ENCODE data around the gene CHDH.

The CHDH gene

DNA sequence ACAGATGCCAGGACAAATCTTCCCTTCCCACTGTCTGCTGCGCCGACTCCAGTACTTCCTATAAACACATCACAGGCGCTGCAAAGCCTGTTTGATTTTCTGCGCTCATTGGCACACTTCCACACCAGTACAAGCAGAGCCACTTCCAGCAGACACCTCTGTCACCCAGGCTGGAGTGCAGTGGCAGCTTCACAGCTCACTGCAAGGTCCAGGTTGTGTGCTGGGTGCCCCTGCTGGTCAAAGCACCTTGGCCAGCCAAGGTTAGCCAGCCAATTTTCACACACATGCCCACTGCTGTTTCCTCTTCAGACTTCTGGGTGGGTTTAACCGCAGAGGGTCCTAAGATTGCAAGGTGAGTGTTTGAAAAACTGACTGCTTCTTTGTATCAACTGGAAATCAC, 4.9 kb downstream of the CHDH start:
- ChIA-PET CTCF (no interaction called here), POLR2A (no interaction called here)
- DNase-seq (ENCODE audit: low read depth, low spot score) = no peak
- H3K4me3 ChIP-seq (ENCODE audit: low read depth, low read length) = no peak overlapping the region
- TF ChIP-seq, protein P1, sequence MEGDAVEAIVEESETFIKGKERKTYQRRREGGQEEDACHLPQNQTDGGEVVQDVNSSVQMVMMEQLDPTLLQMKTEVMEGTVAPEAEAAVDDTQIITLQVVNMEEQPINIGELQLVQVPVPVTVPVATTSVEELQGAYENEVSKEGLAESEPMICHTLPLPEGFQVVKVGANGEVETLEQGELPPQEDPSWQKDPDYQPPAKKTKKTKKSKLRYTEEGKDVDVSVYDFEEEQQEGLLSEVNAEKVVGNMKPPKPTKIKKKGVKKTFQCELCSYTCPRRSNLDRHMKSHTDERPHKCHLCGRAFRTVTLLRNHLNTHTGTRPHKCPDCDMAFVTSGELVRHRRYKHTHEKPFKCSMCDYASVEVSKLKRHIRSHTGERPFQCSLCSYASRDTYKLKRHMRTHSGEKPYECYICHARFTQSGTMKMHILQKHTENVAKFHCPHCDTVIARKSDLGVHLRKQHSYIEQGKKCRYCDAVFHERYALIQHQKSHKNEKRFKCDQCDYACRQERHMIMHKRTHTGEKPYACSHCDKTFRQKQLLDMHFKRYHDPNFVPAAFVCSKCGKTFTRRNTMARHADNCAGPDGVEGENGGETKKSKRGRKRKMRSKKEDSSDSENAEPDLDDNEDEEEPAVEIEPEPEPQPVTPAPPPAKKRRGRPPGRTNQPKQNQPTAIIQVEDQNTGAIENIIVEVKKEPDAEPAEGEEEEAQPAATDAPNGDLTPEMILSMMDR (IDR thresholded peaks at IDR 0.05; ENCODE audit: insufficient read depth, low read length, missing control alignments) = no peak

DNA sequence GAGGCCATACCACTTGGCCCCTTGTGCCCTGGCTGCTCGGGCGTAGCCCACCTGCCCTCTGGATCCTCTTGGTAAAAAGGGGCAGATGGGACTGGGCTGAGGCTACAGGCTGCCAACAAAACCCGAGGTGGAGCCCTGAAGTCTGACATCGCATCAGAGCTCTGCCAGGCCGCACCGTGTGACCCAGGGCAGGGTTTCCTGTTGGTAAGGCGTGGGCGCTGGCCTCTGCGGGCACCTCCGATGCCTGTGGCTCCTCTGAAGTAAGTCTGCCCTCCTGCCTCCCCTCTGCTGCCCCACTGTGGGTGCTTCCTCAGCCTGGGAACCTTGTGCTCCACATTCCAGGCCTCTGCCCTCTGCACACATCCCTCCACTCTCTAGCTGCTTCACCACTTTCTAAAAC, 8.9 kb downstream of the CHDH start:
- CTCF ChIA-PET = no interaction called here
- H3K4me3 ChIP-seq (ENCODE audit: low read depth, low read length) = no peak overlapping the region
- POLR2A ChIA-PET = no interaction called here
- TF ChIP-seq, protein P1 (IDR thresholded peaks at IDR 0.05; ENCODE audit: insufficient read depth, low read length, missing control alignments) = no peak
- DNase-seq (ENCODE audit: low read depth, low spot score) = no peak

DNA sequence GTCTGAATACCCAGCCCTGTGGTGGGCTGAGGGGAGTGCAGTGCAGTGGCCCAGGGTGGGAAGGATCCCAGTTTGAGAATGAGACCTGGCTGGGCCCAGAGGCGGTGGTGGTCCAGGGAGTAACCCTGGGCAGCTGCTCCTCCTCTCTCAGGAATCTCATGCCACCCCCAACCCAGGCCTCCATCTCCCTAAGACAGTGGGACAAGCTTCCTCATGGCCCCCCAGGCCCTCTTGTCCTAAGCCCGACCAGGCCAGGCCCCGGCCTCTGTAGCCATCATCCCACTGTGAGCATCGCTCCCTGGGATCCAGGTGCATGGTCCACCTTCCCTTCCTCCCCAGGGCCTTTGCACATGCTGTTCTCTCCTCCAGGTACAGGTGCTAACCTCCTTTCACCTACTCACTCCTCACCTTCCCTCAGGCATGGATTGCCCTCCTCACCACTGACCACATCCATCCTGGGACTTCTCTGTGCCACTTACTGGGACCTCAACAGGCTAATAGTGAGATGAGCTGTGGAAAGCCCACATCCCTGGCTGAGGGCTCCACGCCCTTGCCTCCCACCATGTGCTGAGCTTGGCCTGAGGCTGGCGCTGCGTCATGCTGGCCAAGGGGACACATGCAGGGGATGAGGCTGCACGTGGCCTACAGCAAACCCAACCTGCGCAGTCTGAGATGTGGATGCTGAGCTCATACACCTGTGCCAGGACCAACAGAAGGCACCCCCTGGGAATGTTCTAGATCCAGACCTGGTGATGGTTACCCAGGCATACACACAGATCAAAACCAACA, 9.9 kb downstream of the CHDH start:
- H3K4me3 ChIP-seq (ENCODE audit: low read depth, low read length) = no peak overlapping the region
- no peak for DNase-seq (ENCODE audit: low read depth, low spot score)
- TF ChIP-seq, protein P1 (IDR thresholded peaks at IDR 0.05; ENCODE audit: insufficient read depth, low read length, missing control alignments) = no peak
- CTCF ChIA-PET = no interaction called here
- POLR2A ChIA-PET = no interaction called here

DNA sequence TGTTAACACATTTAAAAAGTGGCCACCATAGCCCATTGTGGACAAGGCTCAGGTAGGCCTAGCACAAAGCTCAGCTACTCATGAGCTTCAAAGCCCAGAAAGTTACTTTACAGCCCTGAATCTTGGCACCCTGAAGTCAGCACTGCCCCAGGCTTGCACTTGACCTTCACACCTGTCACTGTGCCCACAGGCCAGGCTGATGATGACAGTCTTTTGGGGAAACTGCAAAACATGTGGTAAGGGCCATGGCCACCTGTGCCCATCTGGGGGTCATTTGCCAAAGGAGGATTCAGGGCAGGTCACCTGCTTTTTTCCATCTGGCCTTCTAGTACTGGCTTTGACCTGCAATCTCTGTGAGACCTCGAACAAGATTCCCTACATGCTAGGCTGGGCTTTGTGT, 11.0 kb downstream of the CHDH start:
- TF ChIP-seq, protein P1 (IDR thresholded peaks at IDR 0.05; ENCODE audit: insufficient read depth, low read length, missing control alignments) = no peak
- CTCF ChIA-PET = interaction anchor here (1.6 kb wide), 1 partner anchor 10 kb away, joined by 4 read pairs; no protein-coding TSS in a partner anchor
- POLR2A ChIA-PET = no interaction called here
- no peak overlapping the region for H3K4me3 ChIP-seq (ENCODE audit: low read depth, low read length)
- no peak for DNase-seq (ENCODE audit: low read depth, low spot score)

DNA sequence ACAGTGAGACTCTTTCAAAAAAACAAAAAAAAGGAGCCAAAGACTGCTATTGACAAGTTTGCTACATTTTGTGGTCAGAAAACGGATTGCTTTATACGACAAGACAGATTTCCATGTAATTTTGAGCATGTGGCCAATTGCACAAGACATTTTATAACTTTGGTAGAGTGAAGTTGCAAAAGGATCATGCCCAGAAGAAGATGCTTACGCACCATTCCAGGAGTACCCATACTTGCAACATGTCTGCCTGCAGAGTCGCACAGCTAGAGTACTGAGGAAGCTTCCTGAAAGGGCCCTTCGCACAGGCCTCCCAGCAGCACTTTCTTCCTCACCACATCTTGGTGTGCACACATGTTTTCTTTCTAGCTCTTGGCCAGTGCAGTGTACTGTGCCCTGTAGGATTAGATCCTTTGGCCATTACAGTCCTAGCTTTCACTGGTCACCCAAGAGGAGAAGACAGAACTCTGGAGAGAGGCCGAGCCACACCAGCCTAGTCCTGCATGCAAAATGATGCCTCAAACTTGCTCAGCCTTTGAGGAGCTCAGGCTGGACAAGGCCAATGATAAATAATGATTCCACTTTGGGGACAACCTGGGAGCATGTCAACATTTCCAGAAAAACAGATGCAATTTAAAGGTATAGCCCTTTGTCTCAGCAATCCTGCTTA, 11.7 kb downstream of the CHDH start:
- TF ChIP-seq, protein P1 (IDR thresholded peaks at IDR 0.05; ENCODE audit: insufficient read depth, low read length, missing control alignments) = no peak
- POLR2A ChIA-PET = no interaction called here
- DNase-seq (ENCODE audit: low read depth, low spot score) = no peak
- CTCF ChIA-PET = interaction anchor here (1.6 kb wide), 1 partner anchor 10 kb away, joined by 4 read pairs; no protein-coding TSS in a partner anchor
- no peak overlapping the region for H3K4me3 ChIP-seq (ENCODE audit: low read depth, low read length)

DNA sequence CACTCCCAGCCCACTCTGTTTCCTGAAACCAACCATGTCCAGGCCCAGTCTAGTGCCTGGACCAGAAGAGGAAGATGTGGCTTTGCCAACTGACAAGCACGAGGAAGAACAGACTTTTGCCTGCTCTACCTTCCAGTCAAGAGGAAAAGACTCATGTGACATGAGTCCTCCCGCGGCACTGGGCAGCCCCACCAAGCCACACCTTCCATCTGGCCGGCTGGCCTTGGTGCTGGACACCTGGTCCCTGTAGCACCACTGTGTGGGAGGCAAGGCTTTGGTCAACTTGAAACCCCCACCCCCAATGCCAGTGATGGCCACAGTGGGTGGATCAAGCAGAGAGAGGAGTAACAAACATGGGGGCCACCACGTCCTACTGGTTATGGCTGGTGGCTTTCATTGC, 12.5 kb downstream of the CHDH start:
- ChIA-PET POLR2A (no interaction called here), CTCF (no interaction called here)
- TF ChIP-seq, protein P1 (IDR thresholded peaks at IDR 0.05; ENCODE audit: insufficient read depth, low read length, missing control alignments) = no peak
- H3K4me3 ChIP-seq (ENCODE audit: low read depth, low read length) = no peak overlapping the region
- DNase-seq (ENCODE audit: low read depth, low spot score) = no peak

Measured in AG04449 (cell line).